DMS153 treated with DMSO at 0.1 percent for 48 hours (cell line): Measurements from ENCODE around the gene SLC12A1.
A peak's percentile ranks its signal among the peaks of the same experiment; 100 is the strongest.
"Not testable (repeated sequence)": the region's sequence is repeated elsewhere in the genome, so short reads cannot be mapped to it uniquely, and the experiment has no call there.

Source experiments
- DNase-seq: peaks from one replicate; lab custom pipeline; 2025; ENCODE audit not compliant: unreplicated experiment; lab: John Stamatoyannopoulos, UW

The SLC12A1 gene

GRCh38 chr15:48306639-48307038 is 100.5 kb downstream of the SLC12A1 start:
- no peak for DNase-seq

GRCh38 chr15:48307586-48307985 is 101.5 kb downstream of the SLC12A1 start:
- DNase-seq: no peak

- no peak for DNase-seq
Observed at GRCh38 chr15:48309740-48310139, 103.6 kb downstream of the SLC12A1 start.

GRCh38 chr15:48313216-48313615 is 107.1 kb downstream of the SLC12A1 start:
- DNase-seq: no peak

GRCh38 chr15:48315041-48315440 is 108.9 kb downstream of the SLC12A1 start:
- no peak for DNase-seq

- DNase-seq: no peak
Observed at GRCh38 chr15:48317221-48317620, 111.1 kb downstream of the SLC12A1 start.

GRCh38 chr15:48318131-48318530 is 112.0 kb downstream of the SLC12A1 start:
- DNase-seq: no peak

- DNase-seq: no peak
Observed at GRCh38 chr15:48323294-48323693, 117.2 kb downstream of the SLC12A1 start.

- DNase-seq: peak; percentile 5
Observed at GRCh38 chr15:48324949-48325348, 118.8 kb downstream of the SLC12A1 start.

- no peak for DNase-seq
Observed at GRCh38 chr15:48325400-48325799, 119.3 kb downstream of the SLC12A1 start.

GRCh38 chr15:48326180-48326579 is 120.1 kb downstream of the SLC12A1 start:
- not testable (repeated sequence) for DNase-seq

GRCh38 chr15:48330105-48330785 is 124.1 kb downstream of the SLC12A1 start:
- no peak for DNase-seq

GRCh38 chr15:48330855-48331795 is 125.0 kb downstream of the SLC12A1 start, which contains the start of gene DUT:
TSS of gene DUT (plus strand) at chr15:48331429. CDS start at chr15:48331516, 87 bp downstream.
- DNase-seq: peak; percentile 8

GRCh38 chr15:48331796-48332641 is 125.9 kb downstream of the SLC12A1 start:
- DNase-seq: no peak

- DNase-seq: no peak
Observed at GRCh38 chr15:48332642-48333034, 126.5 kb downstream of the SLC12A1 start.

- no peak for DNase-seq
Observed at GRCh38 chr15:48333540-48333939, 127.4 kb downstream of the SLC12A1 start.

GRCh38 chr15:48334260-48334659 is 128.2 kb downstream of the SLC12A1 start:
- no peak for DNase-seq

- no peak for DNase-seq
Observed at GRCh38 chr15:48336940-48337339, 130.8 kb downstream of the SLC12A1 start.

- DNase-seq: no peak
Observed at GRCh38 chr15:48337607-48338006, 131.5 kb downstream of the SLC12A1 start.

GRCh38 chr15:48340111-48340510 is 134.0 kb downstream of the SLC12A1 start:
- no peak for DNase-seq

GRCh38 chr15:48343865-48344264 is 137.8 kb downstream of the SLC12A1 start:
- DNase-seq: no peak
